Activated CD8-positive, alpha-beta T cell treated with anti-CD3 and anti-CD28 coated beads for 36 hours (primary cell): ENCODE data around the gene MINPP1. TPM values are rescaled to one million over a fixed set of nuclear protein-coding genes. Genes with fewer than 3 reads are reported as not detected.

ENCODE experiments used
- ATAC-seq: fragments of 200-7000 bp; cut with Tn5 transposase; one replicate; pipeline ENCODE4 v1.10.0; 2021; ENCODE audit warnings: mild to moderate bottlenecking, moderate library complexity
- CTCF ChIA-PET: fragments of 350-600 bp; sonication (Branson Sonifier 250); formaldehyde crosslinking; loops from one replicate; lab custom pipeline; 2021; ENCODE audit warnings: antibody characterized with exemption; lab: Charles Lee
- POLR2A ChIA-PET: fragments of 350-600 bp; sonication (Branson Sonifier 250); formaldehyde crosslinking; loops from one replicate; lab custom pipeline; 2021; ENCODE audit warnings: antibody characterized with exemption; lab: Charles Lee
- DNase-seq: peaks from one replicate; pipeline ENCODE4 v3.0.0-alpha.2; 2020
- H3K27ac Mint-ChIP-seq: one replicate; pipeline ENCODE4 v1.8.0; 2021; ENCODE audit warnings: mild to moderate bottlenecking, mixed read lengths
- H3K27me3 Mint-ChIP-seq: one replicate; pipeline ENCODE4 v1.8.0; 2021; ENCODE audit warnings: mixed read lengths
- H3K36me3 Mint-ChIP-seq: one replicate; pipeline ENCODE4 v1.8.0; 2021; ENCODE audit warnings: low read depth, mixed read lengths
- H3K4me1 Mint-ChIP-seq: one replicate; pipeline ENCODE4 v1.8.0; 2021; ENCODE audit warnings: low read depth, mixed read lengths
- H3K4me3 Mint-ChIP-seq: one replicate; pipeline ENCODE4 v1.8.0; 2021; ENCODE audit warnings: mild to moderate bottlenecking, moderate library complexity, mixed read lengths
- H3K9me3 Mint-ChIP-seq: one replicate; pipeline ENCODE4 v1.8.0; 2021; ENCODE audit warnings: mixed read lengths
- intact Hi-C: fragments of 100-400 bp; cut with micrococcal nuclease; formaldehyde crosslinking; loops from one replicate; pipeline ENCODE4 v1.10.0; 2022
- total RNA-seq, 2 experiments: library from RNA; stranded (reverse); gene quantifications; one replicate each; pipeline ENCODE4 v1.2.3, GENCODE V29; 2021
- TF ChIP-seq, protein P1 (sequence below): fragments of 200-600 bp; IDR thresholded peaks from one replicate; pipeline ENCODE4 v1.8.0; 2022; ENCODE audit warnings: antibody characterized with exemption, mild to moderate bottlenecking

MINPP1 gene
- total RNA-seq, 2 experiments from 2014 or later, result 6.0 to 7.1 TPM

GRCh38 chr10:87593702-87594101 lies 89.0 kb downstream of the MINPP1 start:
- Mint-ChIP-seq H3K4me1 (no peaks in the 10 kb centered on the region), H3K36me3 (no peaks in the 10 kb centered on the region), H3K9me3 (no peaks in the 10 kb centered on the region), H3K27ac (no peak overlapping the region), H3K4me3 (no peak overlapping the region), H3K27me3 (peaks cover 4% of the 10 kb centered on the region)
- ATAC-seq (no peak), DNase-seq (no peak)
- POLR2A ChIA-PET, result no interaction called here
- CTCF ChIA-PET, result no interaction called here
- TF ChIP-seq, protein P1, sequence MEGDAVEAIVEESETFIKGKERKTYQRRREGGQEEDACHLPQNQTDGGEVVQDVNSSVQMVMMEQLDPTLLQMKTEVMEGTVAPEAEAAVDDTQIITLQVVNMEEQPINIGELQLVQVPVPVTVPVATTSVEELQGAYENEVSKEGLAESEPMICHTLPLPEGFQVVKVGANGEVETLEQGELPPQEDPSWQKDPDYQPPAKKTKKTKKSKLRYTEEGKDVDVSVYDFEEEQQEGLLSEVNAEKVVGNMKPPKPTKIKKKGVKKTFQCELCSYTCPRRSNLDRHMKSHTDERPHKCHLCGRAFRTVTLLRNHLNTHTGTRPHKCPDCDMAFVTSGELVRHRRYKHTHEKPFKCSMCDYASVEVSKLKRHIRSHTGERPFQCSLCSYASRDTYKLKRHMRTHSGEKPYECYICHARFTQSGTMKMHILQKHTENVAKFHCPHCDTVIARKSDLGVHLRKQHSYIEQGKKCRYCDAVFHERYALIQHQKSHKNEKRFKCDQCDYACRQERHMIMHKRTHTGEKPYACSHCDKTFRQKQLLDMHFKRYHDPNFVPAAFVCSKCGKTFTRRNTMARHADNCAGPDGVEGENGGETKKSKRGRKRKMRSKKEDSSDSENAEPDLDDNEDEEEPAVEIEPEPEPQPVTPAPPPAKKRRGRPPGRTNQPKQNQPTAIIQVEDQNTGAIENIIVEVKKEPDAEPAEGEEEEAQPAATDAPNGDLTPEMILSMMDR, result no peak
- intact Hi-C loops, result no loop called here

GRCh38 chr10:87594181-87594580 lies 89.5 kb downstream of the MINPP1 start:
- Mint-ChIP-seq H3K36me3 (no peaks in the 10 kb centered on the region), H3K27ac (no peak overlapping the region), H3K9me3 (no peaks in the 10 kb centered on the region), H3K27me3 (peaks cover 4% of the 10 kb centered on the region), H3K4me3 (no peak overlapping the region), H3K4me1 (no peaks in the 10 kb centered on the region)
- intact Hi-C loops, result no loop called here
- POLR2A ChIA-PET, result no interaction called here
- DNase-seq (no peak), ATAC-seq (no peak)
- CTCF ChIA-PET, result interaction anchor here (1.1 to 1.7 kb wide), 2 partner anchors 9 to 16 kb away, joined by 3 read pairs; no protein-coding TSS in a partner anchor
- TF ChIP-seq, protein P1, result no peak

GRCh38 chr10:87594864-87595263 lies 90.2 kb downstream of the MINPP1 start:
- no peak for DNase-seq
- ChIA-PET CTCF (interaction anchor here (1.1 to 1.7 kb wide), 2 partner anchors 9 to 16 kb away, joined by 3 read pairs; no protein-coding TSS in a partner anchor), POLR2A (no interaction called here)
- H3K27ac Mint-ChIP-seq, result no peak overlapping the region
- no peaks in the 10 kb centered on the region for H3K9me3 Mint-ChIP-seq
- H3K27me3 Mint-ChIP-seq, result peaks cover 4% of the 10 kb centered on the region
- TF ChIP-seq, protein P1, result no peak
- no peaks in the 10 kb centered on the region for H3K36me3 Mint-ChIP-seq
- intact Hi-C loops, result no loop called here
- H3K4me3 Mint-ChIP-seq, result no peak overlapping the region
- no peaks in the 10 kb centered on the region for H3K4me1 Mint-ChIP-seq
- no peak for ATAC-seq

GRCh38 chr10:87596351-87596750 lies 91.7 kb downstream of the MINPP1 start:
- ChIA-PET POLR2A (no interaction called here), CTCF (no interaction called here)
- Mint-ChIP-seq H3K27ac (no peak overlapping the region), H3K4me3 (no peak overlapping the region), H3K4me1 (peaks cover under 1% of the 10 kb centered on the region), H3K9me3 (no peaks in the 10 kb centered on the region), H3K36me3 (no peaks in the 10 kb centered on the region), H3K27me3 (peaks cover 4% of the 10 kb centered on the region)
- intact Hi-C loops, result no loop called here
- ATAC-seq, result no peak
- no peak for DNase-seq
- TF ChIP-seq, protein P1, result no peak

DNA sequence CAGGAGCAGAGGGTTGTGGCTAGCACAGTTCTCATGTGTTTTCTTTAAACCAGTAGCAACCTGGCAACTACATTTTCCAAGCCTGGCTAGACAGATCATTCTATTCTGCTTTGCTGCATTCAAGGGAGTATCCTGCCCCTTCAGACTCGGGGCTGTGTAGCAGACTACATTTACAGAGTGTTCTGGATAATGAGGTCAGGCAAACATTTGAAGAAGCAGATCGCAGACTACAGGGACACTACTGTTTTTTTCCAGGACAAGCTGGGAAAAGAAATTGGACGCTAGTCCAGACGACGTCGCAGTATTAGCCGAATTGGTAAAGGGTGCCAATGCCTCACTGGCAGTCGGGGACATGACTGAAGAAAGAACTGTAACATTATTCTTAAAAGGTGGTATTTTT lies 94.0 kb downstream of the MINPP1 start:
- POLR2A ChIA-PET, result no interaction called here
- H3K4me1 Mint-ChIP-seq, result peaks cover 11% of the 10 kb centered on the region
- H3K27ac Mint-ChIP-seq, result no peak overlapping the region
- H3K9me3 Mint-ChIP-seq, result no peaks in the 10 kb centered on the region
- TF ChIP-seq, protein P1, result no peak
- peaks cover 4% of the 10 kb centered on the region for H3K27me3 Mint-ChIP-seq
- CTCF ChIA-PET, result no interaction called here
- no peaks in the 10 kb centered on the region for H3K36me3 Mint-ChIP-seq
- DNase-seq, result no peak
- intact Hi-C loops, result no loop called here
- no peak for ATAC-seq
- no peak overlapping the region for H3K4me3 Mint-ChIP-seq
